Fibroblast of mammary gland (primary cell): ENCODE measurements around the gene TNP2.

ENCODE experiments used
- DNase-seq: peaks from one replicate; pipeline ENCODE4 v3.0.0-alpha.2; 2010; ENCODE audit warnings: low read depth
- H3K4me3 ChIP-seq: 2 replicates; pipeline ENCODE4 v1.5.1; 2011; ENCODE audit warnings: low read depth, mild to moderate bottlenecking, low read length, moderate library complexity; ENCODE audit not compliant: control insufficient read depth
- TF ChIP-seq, protein P1 (sequence below): conservative IDR thresholded peaks from 2 replicates; pipeline ENCODE4 v1.5.1; 2011; ENCODE audit warnings: low read depth, low read length, inconsistent platforms; ENCODE audit not compliant: control insufficient read depth, insufficient read depth

TNP2 gene

DNA sequence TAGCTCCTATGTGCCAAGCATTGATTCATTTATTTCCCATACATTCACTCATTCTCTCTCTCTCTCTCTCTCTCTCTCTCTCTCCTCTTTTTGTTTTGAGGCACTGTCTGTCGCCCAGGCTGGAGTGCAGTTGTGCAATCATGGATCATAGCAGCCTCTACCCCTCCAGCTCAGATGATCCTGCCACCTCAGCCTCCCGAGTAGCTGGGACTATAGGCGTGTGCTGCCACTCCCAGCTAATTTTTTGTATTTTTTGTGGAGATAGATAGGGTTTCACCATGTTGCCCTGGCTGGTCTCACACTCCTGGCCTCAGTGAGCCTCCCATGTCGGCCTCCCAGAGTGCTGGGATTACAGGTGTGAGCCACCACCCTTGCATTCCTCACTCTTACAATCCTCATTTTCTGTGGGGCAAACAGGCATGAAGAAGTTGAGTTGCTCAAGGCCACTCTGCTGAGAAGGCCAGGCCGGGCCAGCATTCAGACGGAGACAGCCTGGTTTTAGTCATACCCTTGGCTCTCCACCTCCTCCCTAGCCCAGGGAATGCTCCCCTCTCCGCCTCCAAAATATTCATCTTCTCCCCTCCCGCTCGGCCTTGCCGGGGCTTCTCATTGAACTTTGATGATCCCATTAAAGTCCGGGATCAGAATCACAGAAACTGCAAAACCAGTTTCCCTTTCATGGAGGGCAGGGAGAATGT, 7.9 kb upstream of the TNP2 start:
- H3K4me3 ChIP-seq = no peak overlapping the region
- TF ChIP-seq, protein P1, sequence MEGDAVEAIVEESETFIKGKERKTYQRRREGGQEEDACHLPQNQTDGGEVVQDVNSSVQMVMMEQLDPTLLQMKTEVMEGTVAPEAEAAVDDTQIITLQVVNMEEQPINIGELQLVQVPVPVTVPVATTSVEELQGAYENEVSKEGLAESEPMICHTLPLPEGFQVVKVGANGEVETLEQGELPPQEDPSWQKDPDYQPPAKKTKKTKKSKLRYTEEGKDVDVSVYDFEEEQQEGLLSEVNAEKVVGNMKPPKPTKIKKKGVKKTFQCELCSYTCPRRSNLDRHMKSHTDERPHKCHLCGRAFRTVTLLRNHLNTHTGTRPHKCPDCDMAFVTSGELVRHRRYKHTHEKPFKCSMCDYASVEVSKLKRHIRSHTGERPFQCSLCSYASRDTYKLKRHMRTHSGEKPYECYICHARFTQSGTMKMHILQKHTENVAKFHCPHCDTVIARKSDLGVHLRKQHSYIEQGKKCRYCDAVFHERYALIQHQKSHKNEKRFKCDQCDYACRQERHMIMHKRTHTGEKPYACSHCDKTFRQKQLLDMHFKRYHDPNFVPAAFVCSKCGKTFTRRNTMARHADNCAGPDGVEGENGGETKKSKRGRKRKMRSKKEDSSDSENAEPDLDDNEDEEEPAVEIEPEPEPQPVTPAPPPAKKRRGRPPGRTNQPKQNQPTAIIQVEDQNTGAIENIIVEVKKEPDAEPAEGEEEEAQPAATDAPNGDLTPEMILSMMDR = no peak
- DNase-seq = no peak

DNA sequence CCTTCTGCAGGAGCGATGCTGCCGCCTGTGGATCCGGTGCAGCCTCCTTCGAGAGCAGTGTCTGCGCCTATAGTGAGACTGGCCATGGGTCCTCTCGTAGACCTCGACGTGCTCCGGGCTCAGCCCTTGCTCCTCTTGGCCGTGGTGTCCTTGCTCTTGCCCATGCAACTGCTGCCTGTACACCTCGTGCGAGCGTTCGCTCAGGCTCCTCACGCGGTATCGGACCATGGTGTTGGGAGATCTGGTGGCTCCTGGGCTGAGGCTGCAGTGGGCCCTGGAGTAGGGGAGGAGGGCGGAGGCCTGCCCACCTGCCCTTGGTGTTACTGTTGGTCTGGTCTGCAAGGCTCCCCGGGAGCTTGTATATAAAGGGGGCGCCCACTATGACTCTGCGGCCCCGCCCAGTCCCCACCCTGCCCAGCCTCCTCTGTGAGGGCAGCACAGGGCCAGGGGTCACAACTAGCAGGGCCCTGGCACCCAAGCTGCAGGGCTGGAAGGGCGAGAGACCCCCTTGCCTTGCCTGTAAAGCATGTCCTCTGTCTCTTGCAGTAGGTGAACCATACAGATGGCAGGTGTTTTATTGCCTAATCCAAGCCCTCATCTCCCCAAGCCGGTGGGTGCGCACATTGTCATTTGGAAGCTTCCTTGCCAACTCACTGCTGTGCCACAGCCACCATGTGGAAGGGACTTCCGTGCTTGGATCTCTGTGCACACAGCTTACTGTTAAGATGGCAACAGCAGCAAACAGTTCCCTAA, 7.2 kb upstream of the TNP2 start, which contains the start of gene PRM2:
Gene PRM2, minus strand, starts transcription at position 338 of the 753 bp plus-strand sequence. Its CDS starts 110 bp downstream, at position 228.
- DNase-seq = no peak
- TF ChIP-seq, protein P1 = no peak
- H3K4me3 ChIP-seq = no peak within 1 kb of the TSS

DNA sequence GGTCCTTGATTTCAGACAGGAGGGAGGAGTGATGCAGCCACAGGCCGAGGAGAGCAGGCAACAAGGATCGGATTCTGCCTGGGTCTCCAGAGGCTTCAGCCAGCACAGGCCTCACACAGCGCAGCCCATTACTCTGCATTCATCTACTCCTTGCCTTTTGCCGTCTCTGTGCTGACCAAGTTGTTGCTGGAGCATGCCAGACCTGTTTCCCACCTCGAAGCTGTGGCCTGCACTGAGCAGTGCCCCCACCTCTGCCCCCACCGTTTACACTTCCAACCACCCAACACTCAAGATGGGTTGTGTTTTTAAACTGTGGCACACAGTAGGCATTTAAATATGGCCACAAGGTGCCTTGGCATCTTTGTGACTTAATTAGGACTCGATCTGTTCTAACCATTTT, 5.8 kb upstream of the TNP2 start:
- no peak overlapping the region for H3K4me3 ChIP-seq
- TF ChIP-seq, protein P1 = no peak
- DNase-seq = no peak

DNA sequence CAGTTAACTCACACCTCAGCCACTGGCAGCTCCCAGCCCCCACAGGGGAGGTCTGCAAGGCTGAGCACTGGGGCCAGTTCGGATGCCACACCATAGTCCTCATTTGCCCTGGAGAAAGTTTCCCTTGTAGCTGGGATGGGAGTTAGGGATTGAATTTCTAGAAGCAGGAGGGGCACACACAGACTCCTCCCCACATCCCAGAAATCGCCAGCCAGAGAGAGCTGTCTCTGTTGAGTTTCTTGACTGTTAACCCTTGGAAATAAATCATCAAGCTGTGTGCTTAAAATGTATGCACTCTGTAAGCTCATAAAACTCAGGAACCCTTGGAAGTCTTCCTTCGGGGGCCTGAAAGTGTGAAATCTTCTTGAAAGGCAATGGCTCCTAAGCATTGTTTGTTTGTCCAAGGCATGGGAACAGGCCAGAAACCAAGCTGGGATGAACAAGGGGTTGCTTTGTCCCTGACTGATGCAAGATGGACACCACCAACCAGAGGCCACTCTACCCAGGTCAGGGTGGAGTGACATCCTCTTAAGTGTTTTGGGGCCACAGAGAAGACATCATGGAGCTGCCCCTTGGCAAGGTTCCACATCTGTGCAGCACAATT, 4.7 kb upstream of the TNP2 start:
- no peak overlapping the region for H3K4me3 ChIP-seq
- TF ChIP-seq, protein P1 = no peak
- no peak for DNase-seq

DNA sequence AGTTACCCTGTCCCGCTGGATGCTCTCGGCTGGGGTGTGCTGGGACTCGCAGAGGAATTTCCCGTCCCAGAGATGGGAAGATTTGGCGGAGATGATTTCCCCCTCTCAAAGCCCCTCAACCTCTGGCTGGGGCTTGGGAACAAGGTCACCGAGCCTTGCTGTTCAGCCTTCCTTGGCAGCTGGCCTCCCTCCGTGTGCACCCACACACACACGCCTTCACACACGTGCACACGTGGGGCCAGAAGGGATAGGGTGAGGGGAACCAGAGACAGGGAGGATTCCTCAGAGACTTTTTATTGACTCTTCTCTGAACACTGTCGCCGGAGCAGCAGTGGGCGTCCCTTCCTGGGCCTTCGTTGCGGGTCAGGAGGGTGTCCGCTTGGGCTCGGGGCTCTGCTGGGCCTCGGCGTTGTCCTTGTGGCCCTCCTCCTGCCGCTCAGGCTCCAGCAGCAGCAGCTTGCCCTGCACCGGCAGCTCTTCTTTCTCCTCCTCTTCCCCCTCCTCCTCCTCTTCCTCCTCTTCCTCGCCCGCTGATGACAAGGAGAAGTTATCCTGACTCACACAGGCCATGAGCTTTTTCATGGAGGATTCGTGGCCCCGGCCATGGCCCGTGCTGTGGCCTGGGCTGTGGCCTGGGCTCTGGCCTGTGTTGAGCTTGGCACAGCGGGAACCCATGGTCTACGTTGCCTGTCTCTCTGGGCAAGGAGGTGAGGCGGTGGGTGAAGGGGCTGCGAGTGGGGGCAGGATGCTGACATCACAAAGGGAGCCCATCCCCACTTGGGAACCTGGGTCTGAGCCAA, 4.0 kb upstream of the TNP2 start, which contains the start of gene PRM3:
Gene PRM3, minus strand, starts transcription at position 709 of the 800 bp plus-strand sequence. Its CDS starts 34 bp downstream, at position 675.
- DNase-seq = no peak
- TF ChIP-seq, protein P1 = no peak
- H3K4me3 ChIP-seq = no peak within 1 kb of the TSS

DNA sequence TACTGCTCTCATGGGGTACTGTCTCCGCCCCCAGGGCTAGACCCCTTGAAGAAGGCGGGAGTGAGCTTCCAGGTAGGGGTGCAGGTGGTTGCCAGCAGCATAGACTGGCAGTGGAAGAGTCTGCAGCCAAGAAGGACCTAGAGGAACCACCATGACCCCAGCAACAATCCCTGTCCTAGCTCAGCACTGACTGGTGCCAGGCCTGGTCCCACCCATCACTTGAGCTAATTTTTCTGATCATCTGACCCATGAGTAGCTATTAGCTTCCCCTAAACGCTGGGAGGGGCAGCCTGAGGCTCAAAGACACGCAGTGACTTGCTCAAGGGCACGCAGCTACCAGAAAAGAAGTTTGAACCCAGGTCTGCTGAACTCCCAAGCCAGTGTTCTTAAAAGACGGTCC, 3.4 kb upstream of the TNP2 start:
- no peak for DNase-seq
- H3K4me3 ChIP-seq = no peak overlapping the region
- TF ChIP-seq, protein P1 = no peak
